Myocyte (in vitro differentiated cells): Measurements from ENCODE around the gene CLIC4. TPM values are rescaled to one million over a fixed set of nuclear protein-coding genes. Genes with fewer than 3 reads are reported as not detected.
A peak's percentile ranks its signal among the peaks of the same experiment; 100 is the strongest.
"Not testable (repeated sequence)": the region's sequence is repeated elsewhere in the genome, so short reads cannot be mapped to it uniquely, and the experiment has no call there.

Experiments
- DNase-seq: peaks from one replicate; pipeline ENCODE4 v3.0.0-alpha.2; 2012; ENCODE audit warnings: low read depth
- total RNA-seq: library from RNA; depleted of rRNA; stranded (reverse); fragments of >200 nt; gene quantifications from 2 replicates; pipeline ENCODE4 v1.2.3, GENCODE V29; 2014

CLIC4 gene
- total RNA-seq, 1 donor from 2014 or later: 910 TPM

- DNase-seq: peak; percentile 54
Observed at GRCh38 chr1:24872061-24872850, 127.0 kb downstream of the CLIC4 start.

- no peak for DNase-seq
Observed at GRCh38 chr1:24873148-24873547, 127.9 kb downstream of the CLIC4 start.

- DNase-seq: no peak
Observed at GRCh38 chr1:24874056-24874455, 128.8 kb downstream of the CLIC4 start.

- DNase-seq: no peak
Observed at GRCh38 chr1:24874611-24875234, 129.5 kb downstream of the CLIC4 start.

GRCh38 chr1:24875257-24875656, 130.0 kb downstream of the CLIC4 start:
- no peak for DNase-seq

GRCh38 chr1:24875991-24876506, 130.8 kb downstream of the CLIC4 start:
- DNase-seq: no peak

GRCh38 chr1:24878045-24878444, 132.8 kb downstream of the CLIC4 start:
- no peak for DNase-seq

GRCh38 chr1:24878775-24879742, 133.8 kb downstream of the CLIC4 start:
- DNase-seq: no peak

GRCh38 chr1:24881034-24881433, 135.8 kb downstream of the CLIC4 start:
- no peak for DNase-seq

GRCh38 chr1:24884751-24885150, 139.5 kb downstream of the CLIC4 start:
- no peak for DNase-seq

GRCh38 chr1:24886241-24886640, 141.0 kb downstream of the CLIC4 start:
- DNase-seq: no peak

- no peak for DNase-seq
Observed at GRCh38 chr1:24888061-24888970, 143.1 kb downstream of the CLIC4 start.

GRCh38 chr1:24888971-24889676, 143.9 kb downstream of the CLIC4 start:
- no peak for DNase-seq

GRCh38 chr1:24890887-24891286, 145.6 kb downstream of the CLIC4 start:
- no peak for DNase-seq

- not testable (repeated sequence) for DNase-seq
Observed at GRCh38 chr1:24891367-24891766, 146.1 kb downstream of the CLIC4 start.

- no peak for DNase-seq
Observed at GRCh38 chr1:24892188-24893153, 147.2 kb downstream of the CLIC4 start.

GRCh38 chr1:24893431-24893830, 148.2 kb downstream of the CLIC4 start:
- no peak for DNase-seq
